Endothelial cell of umbilical vein (primary cell): ENCODE data around the gene TNRC6C. TPM values are rescaled to one million over a fixed set of nuclear protein-coding genes. Genes with fewer than 3 reads are reported as not detected.

ENCODE experiments used
- BruUV-seq: library from RNA; stranded (reverse); fragments of 400-500 nt; replicated peaks from 2 replicates; lab custom pipeline; 2021; lab: Mats Ljungman, UMichigan
- CTCF ChIA-PET: fragments of 300-600, 350-600 bp; sonication (Branson Sonifier 250); formaldehyde crosslinking; loops from one replicate; lab custom pipeline; 2021; ENCODE audit warnings: antibody characterized with exemption, inconsistent platforms; lab: Charles Lee
- POLR2A ChIA-PET: fragments of 300-600, 350-600 bp; sonication (Branson Sonifier 250); formaldehyde crosslinking; loops from one replicate; lab custom pipeline; 2021; ENCODE audit warnings: antibody characterized with exemption, inconsistent platforms; lab: Charles Lee
- DNase-seq: peaks from one replicate; pipeline ENCODE4 v3.0.0-alpha.2; 2011; ENCODE audit warnings: low read depth, low spot score
- FAIRE-seq: peaks from 2 replicates; lab custom pipeline; 2011; peaks lifted over from hg19 to GRCh38; lab: Jason Lieb, UNC
- H2AFZ ChIP-seq: 2 replicates; pipeline ENCODE4 v1.6.0; 2012; ENCODE audit warnings: low read depth, low read length, control low read depth, inconsistent platforms
- H3K27ac ChIP-seq: 2 replicates; pipeline ENCODE4 v1.5.1; 2011; ENCODE audit warnings: low read depth, mild to moderate bottlenecking, control low read depth, low read length, moderate library complexity; ENCODE audit not compliant: insufficient read depth
- H3K27me3 ChIP-seq, 2 experiments: 2 replicates each; pipeline versions ENCODE4 v1.6.0 to v1.6.1; 2011; ENCODE audit warnings: low read length in 2 of 2, mixed read lengths in 1 of 2; ENCODE audit not compliant: control insufficient read depth in 2 of 2, insufficient read depth in 2 of 2
- H3K36me3 ChIP-seq, 2 experiments: 2 replicates in 1 of 2; 3 replicates in 1 of 2; pipeline ENCODE4 v1.5.1; 2011; ENCODE audit warnings: low read length in 2 of 2, mild to moderate bottlenecking in 1 of 2, moderate library complexity in 1 of 2; ENCODE audit not compliant: control insufficient read depth in 2 of 2, insufficient read depth in 2 of 2; ENCODE audit errors: extremely low read depth in 1 of 2
- H3K4me1 ChIP-seq: 3 replicates; pipeline ENCODE4 v1.5.1; 2011; ENCODE audit warnings: mild to moderate bottlenecking, low read length; ENCODE audit not compliant: control insufficient read depth, insufficient read depth; ENCODE audit errors: extremely low read depth
- H3K4me2 ChIP-seq: 2 replicates; pipeline ENCODE4 v1.6.1; 2011; ENCODE audit warnings: low read length, control low read depth, mixed read lengths; ENCODE audit not compliant: insufficient read depth
- H3K4me3 ChIP-seq, 3 experiments: fragments of 200-600 bp in 1 of 3; sonication (generic), shearing (Covaris generic) in 1 of 3; replicated peaks in 1 of 3; 2 replicates each; pipeline ENCODE4 v1.5.1; 2011 to 2016; ENCODE audit warnings: control low read depth in 3 of 3, low read length in 3 of 3, mild to moderate bottlenecking in 2 of 3, inconsistent platforms in 1 of 3, low read depth in 1 of 3, moderate library complexity in 1 of 3; ENCODE audit not compliant: insufficient read depth in 1 of 3
- H3K79me2 ChIP-seq: 2 replicates; pipeline ENCODE4 v1.6.0; 2012; ENCODE audit warnings: low read length, inconsistent platforms; ENCODE audit not compliant: control insufficient read depth, insufficient read depth
- H3K9ac ChIP-seq: replicated peaks from 2 replicates; pipeline ENCODE3; 2011; ENCODE audit warnings: low read length, control low read depth; ENCODE audit not compliant: insufficient read depth; ENCODE audit errors: extremely low read depth
- H3K9me1 ChIP-seq: replicated peaks from 3 replicates; pipeline ENCODE4 v1.6.0; 2011; ENCODE audit warnings: mild to moderate bottlenecking, low read length; ENCODE audit not compliant: control insufficient read depth, insufficient read depth; ENCODE audit errors: extremely low read depth
- H3K9me3 ChIP-seq: replicated peaks from 2 replicates; pipeline ENCODE4 v1.5.1; 2012; ENCODE audit warnings: low read length, inconsistent platforms; ENCODE audit not compliant: control insufficient read depth, insufficient read depth
- H4K20me1 ChIP-seq: replicated peaks from 2 replicates; pipeline ENCODE3; 2011; ENCODE audit warnings: mild to moderate bottlenecking, low read length; ENCODE audit not compliant: control insufficient read depth, insufficient read depth; ENCODE audit errors: extremely low read depth
- CTCF ChIP-seq, 2 donors: IDR thresholded peaks; 1 replicate in 1 of 2; 2 replicates in 1 of 2; pipeline ENCODE4 v1.5.1; 2011; ENCODE audit warnings: low read length in 2 of 2, mild to moderate bottlenecking in 2 of 2, moderate library complexity in 2 of 2, control low read depth in 1 of 2, inconsistent platforms in 1 of 2, low read depth in 1 of 2; ENCODE audit not compliant: insufficient read depth in 1 of 2; ENCODE audit errors: extremely low read depth in 1 of 2
- EZH2 ChIP-seq: IDR thresholded peaks from 2 replicates; pipeline ENCODE4 v1.6.1; 2012; ENCODE audit warnings: borderline replicate concordance, low read depth, mild to moderate bottlenecking, moderate library complexity, low read length, inconsistent platforms; ENCODE audit not compliant: severe bottlenecking
- FOS ChIP-seq: IDR thresholded peaks from 2 replicates; pipeline ENCODE4 v1.6.1; 2011; ENCODE audit warnings: mild to moderate bottlenecking, low read length, moderate library complexity, borderline replicate concordance; ENCODE audit not compliant: insufficient read depth
- GATA2 ChIP-seq: IDR thresholded peaks from 2 replicates; pipeline ENCODE4 v1.7.0; 2011; ENCODE audit warnings: low read depth, mild to moderate bottlenecking, moderate library complexity, mixed read lengths, low read length; ENCODE audit not compliant: insufficient read length, insufficient read depth
- JUN ChIP-seq: IDR thresholded peaks from 2 replicates; pipeline ENCODE4 v1.6.1; 2011; ENCODE audit warnings: borderline replicate concordance, low read depth; ENCODE audit not compliant: insufficient read length, insufficient read depth
- MAX ChIP-seq: IDR thresholded peaks from 2 replicates; pipeline ENCODE4 v1.6.1; 2011; ENCODE audit not compliant: insufficient read depth, insufficient read length
- MYC ChIP-seq: IDR thresholded peaks from one replicate; pipeline ENCODE4 v1.6.1; 2011; ENCODE audit warnings: mild to moderate bottlenecking, low read depth, low read length
- POLR2A ChIP-seq: IDR thresholded peaks from 2 replicates; pipeline ENCODE4 v1.6.1; 2012; ENCODE audit warnings: low read depth, mild to moderate bottlenecking, control low read depth, low read length
- POLR2AphosphoS5 ChIP-seq: IDR thresholded peaks from 2 replicates; pipeline ENCODE4 v1.6.1; 2012; ENCODE audit warnings: low read depth, mild to moderate bottlenecking, control low read depth, low read length, moderate library complexity; ENCODE audit not compliant: insufficient read depth
- dilution Hi-C: fragments of 300-500 bp; cut with MboI; formaldehyde crosslinking; loops from one replicate; pipeline ENCODE4 v1.15.0; 2019; ENCODE audit warnings: low sequenced_read_pairs; ENCODE audit not compliant: extremely low pct_ligation_motif_present
- intact Hi-C: fragments of 100-400 bp; cut with micrococcal nuclease; formaldehyde crosslinking; loops from one replicate; pipeline ENCODE4 v1.10.0; 2022
- polyA plus RNA-seq, 4 experiments: library from polyadenylated mRNA; depleted of rRNA in 3 of 4; stranded (reverse) in 3 of 4; unstranded in 1 of 4; fragments of >200 nt; gene quantifications; 2 replicates each; pipeline versions ENCODE4 v1.2.1 to v1.2.3, GENCODE V29; 2011 to 2012; ENCODE audit warnings: missing spikeins in 1 of 4
- total RNA-seq: library from RNA; stranded (reverse); gene quantifications from 2 replicates; pipeline ENCODE4 v1.2.3, GENCODE V29; 2021

TNRC6C gene
- total and polyA plus RNA-seq, 2 donors (not counting 3 experiments of a cell fraction or from before 2014, with no cell fraction given): 2.1 to 17.5 TPM

- H3K9me1 ChIP-seq: no peaks in the 10 kb centered on the region
- DNase-seq: no peak
- H3K9ac ChIP-seq: no peak overlapping the region
- H3K4me2 ChIP-seq: no peak overlapping the region
- intact Hi-C loops: no loop called here
- ChIA-PET CTCF (interaction anchor here (2.2 to 2.3 kb wide), 2 partner anchors 47 to 53 kb away, joined by 8 to 17 read pairs; no protein-coding TSS in a partner anchor), POLR2A (no interaction called here)
- H3K79me2 ChIP-seq: peaks cover 13% of the 10 kb centered on the region
- dilution Hi-C loops: no loop called here
- H3K36me3 ChIP-seq: no peaks in the 10 kb centered on the region
- FAIRE-seq: no peak
- no peak overlapping the region for H3K27ac ChIP-seq
- H3K9me3 ChIP-seq: no peaks in the 10 kb centered on the region
- BruUV-seq: no TSS peak
- H2AFZ ChIP-seq: no peak overlapping the region
- H3K4me1 ChIP-seq: no peaks in the 10 kb centered on the region
- no peak overlapping the region for H3K4me3 ChIP-seq
- peaks cover 14% of the 10 kb centered on the region for H4K20me1 ChIP-seq
- H3K27me3 ChIP-seq: no peaks in the 10 kb centered on the region
- TF ChIP-seq EZH2 (no peak), GATA2 (no peak), FOS (no peak), POLR2A (no peak), JUN (no peak)
These were observed 8.0 kb downstream of the TNRC6C start for GRCh38 chr17:77966476-77966875.

GRCh38 chr17:77968788-77969187, 10.3 kb downstream of the TNRC6C start:
- H4K20me1 ChIP-seq: peaks cover 12% of the 10 kb centered on the region
- no peaks in the 10 kb centered on the region for H3K4me1 ChIP-seq
- H3K4me3 ChIP-seq: no peak overlapping the region
- no peaks in the 10 kb centered on the region for H3K9me1 ChIP-seq
- intact Hi-C loops (no loop called here), dilution Hi-C loops (no loop called here)
- ChIA-PET POLR2A (no interaction called here), CTCF (no interaction called here)
- no peak for TF ChIP-seq POLR2AphosphoS5
- TF ChIP-seq JUN: no peak
- TF ChIP-seq EZH2: no peak
- no peak for TF ChIP-seq MYC
- TF ChIP-seq MAX: no peak
- no peak for TF ChIP-seq CTCF (IDR thresholded peaks at IDR 0.05; ENCODE audit: extremely low read depth in 1 of 2, insufficient read depth in 1 of 2, low read depth in 1 of 2, low read length in 2 of 2)
- TF ChIP-seq POLR2A: no peak
- TF ChIP-seq GATA2: no peak
- no peak for TF ChIP-seq FOS
- H3K4me2 ChIP-seq: no peak overlapping the region
- DNase-seq (no peak), FAIRE-seq (no peak)
- BruUV-seq: no TSS peak
- H3K27me3 ChIP-seq: no peaks in the 10 kb centered on the region
- no peak overlapping the region for H3K9ac ChIP-seq
- H2AFZ ChIP-seq: no peak overlapping the region
- no peaks in the 10 kb centered on the region for H3K36me3 ChIP-seq
- H3K9me3 ChIP-seq: no peaks in the 10 kb centered on the region
- peaks cover 6% of the 10 kb centered on the region for H3K79me2 ChIP-seq
- H3K27ac ChIP-seq: no peak overlapping the region
